Activated CD4-positive, alpha-beta T cell treated with anti-CD3 and anti-CD28 coated beads, Interleukin-2, amount 50 U/mL, for 4 hours (primary cell): ENCODE results near the gene CPTP.
"Not testable (repeated sequence)": the region's sequence is repeated elsewhere in the genome, so short reads cannot be mapped to it uniquely, and the experiment has no call there.

Experiments
- DNase-seq, 2 experiments: peaks; one replicate each; pipeline ENCODE4 v3.0.0-alpha.2; 2020

CPTP gene

GRCh38 chr1:1352786-1353388 is 28.3 kb downstream of the CPTP start:
- no peak for DNase-seq

GRCh38 chr1:1353389-1354151 is 29.0 kb downstream of the CPTP start:
- no peak for DNase-seq

GRCh38 chr1:1354271-1355247 is 30.0 kb downstream of the CPTP start:
- no peak for DNase-seq

- DNase-seq, result no peak
Measured at GRCh38 chr1:1355416-1355815, 30.8 kb downstream of the CPTP start.

GRCh38 chr1:1356166-1356795 is 31.7 kb downstream of the CPTP start:
- no peak for DNase-seq

GRCh38 chr1:1356796-1357401 is 32.3 kb downstream of the CPTP start:
- no peak for DNase-seq

GRCh38 chr1:1357871-1358432 is 33.4 kb downstream of the CPTP start:
- DNase-seq, result no peak

GRCh38 chr1:1358433-1359271 is 34.0 kb downstream of the CPTP start, which contains the start of gene MXRA8:
Gene MXRA8, minus strand, starts transcription at chr1:1358555. Its CDS starts 51 bp downstream, at chr1:1358504.
- DNase-seq, result no peak

GRCh38 chr1:1359308-1359663 is 34.7 kb downstream of the CPTP start:
- no peak for DNase-seq

- DNase-seq, result no peak
Measured at GRCh38 chr1:1359664-1360468, 35.3 kb downstream of the CPTP start.

- DNase-seq, result no peak
Measured at GRCh38 chr1:1360506-1361169, 36.0 kb downstream of the CPTP start.

- DNase-seq, result no peak
Measured at GRCh38 chr1:1361233-1361981, 36.8 kb downstream of the CPTP start.

GRCh38 chr1:1361982-1362423 is 37.4 kb downstream of the CPTP start:
- no peak for DNase-seq

GRCh38 chr1:1364266-1364665 is 39.7 kb downstream of the CPTP start:
- DNase-seq, result no peak

- DNase-seq, result no peak
Measured at GRCh38 chr1:1365875-1366698, 41.5 kb downstream of the CPTP start.

GRCh38 chr1:1366699-1367066 is 42.1 kb downstream of the CPTP start:
- DNase-seq, result no peak

- DNase-seq, result no peak
Measured at GRCh38 chr1:1367315-1367714, 42.7 kb downstream of the CPTP start.

- DNase-seq, result not testable (repeated sequence)
Measured at GRCh38 chr1:1370094-1370493, 45.5 kb downstream of the CPTP start.
